GM19328 (cell line): ENCODE measurements around the gene CEP120.
"Not testable (repeated sequence)": the region's sequence is repeated elsewhere in the genome, so short reads cannot be mapped to it uniquely, and the experiment has no call there.

Experiments used
- ATAC-seq: cut with Tn5 transposase; IDR thresholded peaks from one replicate; pipeline ENCODE4 v1.9.1; 2021; ENCODE audit warnings: mild to moderate bottlenecking, moderate library complexity; ENCODE audit not compliant: unreplicated experiment

CEP120 gene

DNA sequence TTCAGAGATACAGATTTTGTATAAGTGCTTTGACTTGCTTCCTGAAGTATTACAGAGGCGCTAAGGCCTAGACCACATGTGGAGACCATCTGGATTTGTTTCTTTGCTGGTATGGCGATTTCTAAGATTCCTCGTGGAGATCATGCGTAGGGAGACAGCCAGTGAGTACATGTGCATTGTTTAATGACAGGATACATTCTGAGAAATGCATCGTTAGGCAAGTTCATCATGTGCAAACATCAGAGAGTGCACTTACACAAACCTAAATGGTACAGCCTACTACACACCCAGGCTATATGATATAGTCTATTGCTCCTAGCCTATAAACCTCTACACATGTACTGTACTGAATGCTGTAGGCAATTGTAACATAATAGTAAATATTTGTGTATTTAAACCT, 16.5 kb upstream of the CEP120 start:
- ATAC-seq, result no peak

DNA sequence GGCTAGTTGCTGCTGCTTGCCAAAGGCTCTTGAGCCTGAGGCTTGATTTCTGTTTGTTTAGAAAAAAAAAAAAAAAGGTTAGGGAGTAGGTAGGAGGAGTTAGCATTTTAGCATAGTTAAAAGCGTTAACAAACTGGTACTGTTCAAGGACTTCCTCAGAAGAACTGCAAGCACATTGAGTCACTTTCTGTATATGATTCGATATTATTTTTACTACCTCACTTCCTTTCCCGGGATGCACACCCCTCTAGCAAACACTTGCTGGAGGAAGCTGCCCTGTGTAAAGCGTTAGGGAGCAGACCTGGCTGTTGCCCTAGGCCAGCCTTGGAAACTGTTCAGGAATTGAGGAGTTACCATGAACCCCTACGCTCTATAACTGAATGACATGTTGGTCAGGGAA, 15.7 kb upstream of the CEP120 start:
- no peak for ATAC-seq

DNA sequence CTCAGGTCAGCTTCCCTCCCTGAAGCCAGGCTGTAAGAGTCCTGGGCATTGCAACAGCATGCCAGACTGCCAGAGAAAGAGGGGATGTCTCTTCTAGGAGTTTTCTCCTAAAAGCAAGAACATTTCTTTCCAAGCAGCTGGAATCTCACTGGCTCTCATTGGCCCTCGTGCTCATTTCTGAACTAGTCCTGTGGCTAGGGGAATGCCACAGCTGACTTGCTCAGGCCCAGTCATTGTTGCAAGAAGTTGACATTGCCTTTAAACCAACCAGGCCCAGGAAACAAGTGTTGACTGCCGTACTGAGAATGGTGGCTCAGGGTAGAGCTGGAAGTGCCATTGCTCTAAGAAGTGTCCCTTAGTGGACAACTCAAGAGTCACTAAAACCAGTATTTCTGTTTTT, 15.0 kb upstream of the CEP120 start:
- ATAC-seq, result peak; percentile 63

- no peak for ATAC-seq
These were observed 13.0 kb upstream of the CEP120 start for GRCh38 chr5:123436201-123436600.

DNA sequence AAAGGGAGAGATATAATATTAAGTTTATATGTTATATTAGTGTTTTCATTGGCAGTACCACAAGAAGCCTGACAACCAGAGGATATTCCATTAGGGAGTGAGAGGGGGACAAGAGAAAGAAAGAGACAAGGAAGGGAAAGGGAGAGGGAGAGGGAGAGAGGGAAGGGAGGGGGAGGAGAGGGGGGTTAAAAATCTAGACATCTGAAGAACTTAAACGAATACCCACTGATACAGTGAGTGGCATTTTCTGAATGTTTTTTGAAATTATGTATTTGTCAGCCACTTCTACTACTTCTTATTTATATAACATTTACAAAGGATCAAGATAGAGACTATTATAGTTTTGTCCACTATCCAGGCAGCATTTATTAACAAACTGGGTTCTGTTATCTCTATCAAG, 11.6 kb upstream of the CEP120 start:
- ATAC-seq, result no peak

- ATAC-seq, result no peak
These were observed 10.4 kb upstream of the CEP120 start for GRCh38 chr5:123433596-123433995.

DNA sequence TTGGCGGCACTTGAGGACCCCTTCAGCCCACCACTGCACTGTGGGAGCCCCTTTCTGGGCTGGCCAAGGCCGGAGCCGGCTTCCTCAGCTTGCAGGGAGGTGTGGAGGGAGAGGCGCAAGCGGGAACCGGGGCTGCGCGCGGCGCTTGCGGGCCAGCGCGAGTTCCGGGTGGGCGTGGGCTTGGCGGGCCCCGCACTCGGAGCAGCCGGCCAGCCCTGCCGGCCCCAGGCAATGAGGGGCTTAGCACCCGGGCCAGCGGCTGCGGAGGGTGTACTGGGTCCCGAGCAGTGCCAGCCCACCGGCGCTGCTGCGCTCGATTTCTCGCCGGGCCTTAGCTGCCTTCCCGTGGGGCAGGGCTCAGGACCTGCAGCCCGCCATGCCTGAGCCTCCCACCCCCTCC, 7.2 kb upstream of the CEP120 start:
- ATAC-seq, result not testable (repeated sequence)

GRCh38 chr5:123429993-123430392, 6.8 kb upstream of the CEP120 start:
- ATAC-seq, result no peak

DNA sequence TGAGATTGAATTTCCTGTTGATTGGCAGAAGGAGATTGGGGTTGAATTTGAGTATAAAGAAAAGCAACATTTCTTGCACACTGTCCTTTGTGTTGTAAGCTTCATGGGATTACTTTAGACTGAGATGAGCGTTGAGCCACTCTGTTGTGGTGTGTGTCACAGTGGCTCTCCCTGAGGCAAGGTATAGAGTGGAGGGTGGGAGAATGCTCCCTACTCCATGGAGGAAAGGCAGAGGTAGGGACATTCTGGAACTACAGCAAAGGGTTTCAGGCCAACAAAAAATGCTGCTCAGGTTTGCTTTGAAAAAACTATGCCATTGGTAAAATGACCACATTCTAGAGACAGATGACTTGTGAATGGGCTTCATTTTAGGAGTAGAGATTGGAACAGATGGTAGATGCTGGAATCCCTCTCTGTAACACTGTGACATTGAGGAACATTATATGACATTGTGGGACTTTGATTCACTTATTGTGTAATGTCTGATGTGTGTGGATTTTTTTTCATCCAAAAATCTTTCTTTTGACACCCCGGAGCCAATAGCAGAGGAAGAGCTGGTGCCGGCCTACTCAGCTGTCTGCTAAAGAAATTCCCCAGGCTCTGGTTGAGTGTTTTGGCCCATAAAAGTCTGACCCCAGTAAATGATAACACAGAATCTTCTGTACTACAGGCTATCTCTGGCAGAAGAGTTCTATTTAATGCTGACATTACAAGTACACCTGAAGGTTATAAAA, 6.2 kb upstream of the CEP120 start:
- ATAC-seq, result no peak

DNA sequence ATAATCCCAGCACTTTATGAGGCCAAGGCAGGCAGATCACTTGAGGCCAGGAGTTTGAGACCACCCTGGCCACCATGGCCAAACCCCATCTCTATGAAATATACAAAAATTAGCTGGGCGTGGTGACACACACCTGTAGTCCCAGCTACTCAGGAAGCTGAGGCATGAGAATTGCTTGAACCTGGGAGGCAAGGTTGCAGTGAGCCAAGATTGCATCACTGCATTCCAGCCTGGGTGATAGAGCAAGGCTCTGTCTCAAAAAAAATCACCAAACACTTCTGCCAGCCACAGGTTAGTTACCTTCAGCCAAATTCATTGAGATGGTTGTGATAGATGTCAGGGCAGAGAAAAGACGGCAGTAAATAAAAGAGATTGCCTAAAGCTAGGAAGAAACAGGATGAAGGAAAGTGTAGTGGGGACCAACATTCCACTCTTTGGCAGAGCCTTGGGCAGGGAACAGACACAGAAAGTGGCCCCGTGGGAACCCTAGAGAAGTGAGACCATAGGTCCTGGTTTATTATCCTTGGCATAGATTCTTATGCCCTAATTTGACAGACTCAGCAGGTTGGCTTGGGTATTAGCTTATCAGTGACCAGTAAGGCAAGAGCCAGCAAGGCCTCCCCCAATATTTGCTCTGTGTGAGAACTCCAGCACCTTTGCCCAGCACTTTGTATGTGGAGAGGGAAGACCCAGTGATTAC, 5.5 kb upstream of the CEP120 start:
- no peak for ATAC-seq

DNA sequence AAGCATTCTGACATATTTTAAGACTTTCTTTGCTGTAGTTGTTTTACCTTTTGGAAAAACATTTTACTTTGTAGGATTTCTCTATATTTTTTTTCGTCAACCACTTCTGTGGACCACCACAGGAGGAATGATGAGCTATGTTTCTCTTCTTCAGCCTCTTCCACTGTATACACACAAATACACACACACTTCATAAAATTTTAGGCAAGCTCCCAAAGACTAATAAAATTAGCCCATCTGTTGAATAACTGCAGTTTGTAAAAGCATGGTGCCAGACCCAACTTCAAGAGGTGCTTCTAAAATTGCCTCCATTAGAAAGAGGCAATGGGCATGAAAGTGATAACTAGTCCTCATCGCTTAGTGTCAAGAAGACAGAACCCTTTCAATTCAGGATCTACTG, 4.1 kb upstream of the CEP120 start:
- ATAC-seq, result no peak

- ATAC-seq, result no peak
These were observed 2.2 kb upstream of the CEP120 start for GRCh38 chr5:123425431-123425830.

GRCh38 chr5:123422433-123423277, 548 bp downstream of the CEP120 start:
- ATAC-seq, result peak; percentile 11

DNA sequence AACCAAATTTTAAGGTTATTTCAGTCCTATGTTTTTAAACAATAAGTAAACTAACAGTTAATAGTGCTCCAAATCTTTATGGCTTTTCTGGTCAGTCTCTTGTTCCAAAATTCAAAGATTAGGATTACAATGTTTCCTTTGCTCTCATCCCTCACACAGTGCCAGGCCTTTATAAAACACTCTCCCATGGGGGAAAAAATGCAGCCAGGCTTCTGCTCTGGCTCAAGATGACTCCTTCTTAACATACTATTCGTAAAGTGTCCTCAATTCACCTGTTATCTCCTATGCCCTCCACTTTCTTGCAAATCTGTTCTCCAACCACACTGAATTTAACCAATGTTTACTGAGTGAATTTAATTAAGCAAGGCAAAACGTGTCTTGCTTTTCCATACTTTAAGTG, 1.4 kb downstream of the CEP120 start:
- ATAC-seq, result no peak

DNA sequence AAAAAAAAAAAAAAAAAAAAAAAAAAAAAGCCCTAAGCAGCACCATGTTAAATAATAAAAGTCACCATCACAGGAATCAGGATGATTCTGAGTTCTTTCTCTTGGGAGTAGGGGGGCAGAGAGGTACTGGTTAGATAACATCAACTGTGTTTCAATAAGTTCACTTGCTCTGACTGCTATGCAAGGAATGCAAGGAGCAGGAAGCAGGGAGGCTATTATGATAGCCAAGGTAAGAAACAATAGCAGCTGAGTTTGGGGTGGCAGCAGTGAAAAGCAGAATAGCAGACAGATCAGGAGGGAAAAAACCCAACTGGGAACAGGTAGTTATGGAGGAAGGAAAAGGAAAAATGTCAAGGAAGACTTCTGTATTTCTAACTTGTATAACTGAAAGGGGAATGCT, 8.2 kb downstream of the CEP120 start:
- ATAC-seq, result no peak

- no peak for ATAC-seq
These were observed 11.0 kb downstream of the CEP120 start for GRCh38 chr5:123412206-123412605.

GRCh38 chr5:123401999-123402398, 21.2 kb downstream of the CEP120 start:
- ATAC-seq, result not testable (repeated sequence)

DNA sequence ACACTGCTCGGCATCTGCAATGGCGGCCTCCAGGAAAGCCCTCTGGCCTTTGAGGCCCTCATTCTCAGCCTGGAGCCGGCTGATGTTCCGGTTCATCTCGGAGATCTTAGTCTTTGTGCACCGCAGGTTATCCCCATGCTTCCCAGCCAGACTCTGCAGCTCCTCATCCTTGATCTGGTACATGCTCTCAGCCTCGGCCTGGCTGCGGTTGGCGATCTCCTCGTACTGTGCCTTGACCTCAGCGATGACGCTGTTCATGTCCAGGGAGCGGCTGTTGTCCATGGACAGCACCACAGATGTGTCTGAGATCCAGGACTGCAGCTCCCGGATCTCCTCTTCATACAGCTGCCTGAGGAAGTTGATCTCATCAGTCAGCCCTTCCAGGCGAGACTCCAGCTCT, 21.9 kb downstream of the CEP120 start:
- ATAC-seq, result no peak

DNA sequence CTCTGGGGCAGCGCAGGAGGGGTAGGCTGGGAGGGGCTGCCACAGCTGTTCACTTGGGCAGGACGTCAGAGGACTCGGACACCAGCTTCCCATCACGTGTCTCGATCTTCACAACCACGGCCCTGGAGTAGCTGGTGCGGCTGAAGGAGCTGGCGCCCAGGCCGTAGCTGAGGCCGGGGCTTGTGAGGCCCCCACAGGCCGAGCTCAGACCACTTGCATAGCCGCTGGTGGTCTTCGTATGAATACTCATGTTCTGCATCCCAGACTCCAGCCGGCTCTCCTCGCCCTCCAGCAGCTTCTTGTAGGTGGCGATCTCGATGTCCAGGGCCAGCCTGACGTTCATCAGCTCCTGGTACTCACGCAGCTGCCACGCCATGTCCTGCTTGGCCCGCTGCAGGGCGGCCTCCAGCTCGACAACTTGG, 22.3 kb downstream of the CEP120 start:
- not testable (repeated sequence) for ATAC-seq

DNA sequence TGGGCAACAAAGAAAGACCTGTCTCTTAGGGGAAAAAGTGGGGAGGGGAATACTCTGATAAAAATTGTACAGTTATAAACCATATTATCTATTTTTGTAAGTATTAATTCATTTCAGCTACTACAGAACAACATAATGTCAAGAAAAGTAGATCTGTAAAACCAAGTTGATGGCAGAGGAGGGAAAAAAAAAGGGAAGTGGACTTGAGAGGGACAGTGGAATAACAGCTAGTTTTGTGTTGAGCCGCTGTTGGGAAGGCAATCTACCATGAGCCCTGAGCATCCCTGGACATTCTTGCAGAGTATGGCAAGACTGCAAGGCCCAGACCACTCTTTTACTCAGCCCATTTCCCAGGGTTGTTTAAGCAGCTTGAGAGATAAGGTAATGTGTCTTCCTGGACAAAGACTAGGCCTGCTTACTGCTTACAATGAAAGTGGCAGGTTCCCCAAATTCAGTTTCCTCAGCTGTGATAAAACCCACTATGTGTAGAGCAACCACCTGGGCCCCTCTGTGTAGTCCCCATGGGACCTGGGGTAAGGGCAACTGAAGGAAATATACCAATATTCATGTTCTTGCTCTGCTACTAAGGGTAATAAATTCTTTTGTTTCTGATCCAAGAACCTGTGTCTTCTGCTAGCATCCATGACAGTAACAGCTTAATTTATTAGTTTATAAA, 25.0 kb downstream of the CEP120 start:
- peak; percentile 67 for ATAC-seq

DNA sequence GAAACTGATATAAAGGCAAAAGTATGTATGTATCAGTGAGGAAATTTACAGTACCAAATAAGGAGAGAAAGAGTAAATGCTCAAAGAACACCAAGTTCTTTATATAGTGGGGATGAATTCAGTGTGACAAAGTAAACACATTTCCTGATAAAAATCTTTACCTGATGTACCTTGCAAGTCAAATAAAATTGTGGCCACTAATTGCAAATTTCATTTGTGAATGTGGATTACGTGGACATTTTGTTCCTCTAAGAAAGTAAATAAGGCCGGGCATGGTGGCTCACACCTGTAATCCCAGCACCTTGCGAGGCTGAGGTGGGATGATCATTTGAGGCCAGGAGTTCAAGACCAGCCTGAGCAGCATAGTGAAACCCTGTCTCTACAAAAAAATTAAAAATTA, 25.7 kb downstream of the CEP120 start:
- no peak for ATAC-seq
